ENCODE data around the gene ZNF827. TPM values are rescaled to one million over a fixed set of nuclear protein-coding genes. Genes with fewer than 3 reads are reported as not detected.

The ZNF827 gene
- total and polyA plus RNA-seq, 2 of the 8 experiments (the other 6 are each of a cell fraction or from before 2014, with no cell fraction given) = 25.3 to 26.2 TPM

- H2BK5ac ChIP-seq (ENCODE audit: low read depth, low read length) = no peak overlapping the region
- ChIA-PET CTCF (ENCODE audit: partially characterized antibody) (interaction anchor here (0.7 to 1.7 kb wide), 4 partner anchors 9 to 87 kb away, joined by 3 to 5 read pairs (median 3); no protein-coding TSS in a partner anchor), POLR2A (ENCODE audit: partially characterized antibody) (interaction anchor here (0.8 to 1.2 kb wide), 2 partner anchors 10 to 36 kb away, joined by 3 to 5 read pairs; no protein-coding TSS in a partner anchor)
- H3K4me3 ChIP-seq (ENCODE audit: extremely low read depth in 1 of 4, insufficient read depth in 2 of 4, low read depth in 3 of 4, low read length in 4 of 4) = no peak overlapping the region
- no peaks in the 10 kb centered on the region for H3K27me3 ChIP-seq (replicated peaks in 1 of 4; ENCODE audit: control insufficient read depth in 3 of 4, extremely low read depth in 1 of 4, insufficient read depth in 3 of 4, low read length in 3 of 4)
- H3K4me1 ChIP-seq (replicated peaks in 1 of 4; ENCODE audit: control insufficient read depth in 3 of 4, insufficient read depth in 4 of 4, low read length in 3 of 4) = no peaks in the 10 kb centered on the region
- FAIRE-seq (no peak), DNase-seq (ENCODE audit: low read depth in 1 of 2, low spot score in 2 of 2) (no peak)
- no peak overlapping the region for H2BK12ac ChIP-seq (ENCODE audit: low read depth, low read length)
- H3K23ac ChIP-seq (ENCODE audit: insufficient read length) = no peak overlapping the region
- H2AFZ ChIP-seq (ENCODE audit: low read length) = no peak overlapping the region
- 87% methylated on average over 3 of the region's 3 CpGs; no CpG with 5 or more reads in 1 of the 2 experiments for WGBS, 2 experiments (ENCODE audit: extremely low coverage in 1 of 2, insufficient coverage in 1 of 2, insufficient read length in 1 of 2, insufficient replicate concordance in 2 of 2, low coverage in 1 of 2, low lambda C conversion rate in 2 of 2, missing lambda C conversion rate in 1 of 2)
- H2BK120ac ChIP-seq (replicated peaks; ENCODE audit: low read depth, low read length) = no peak overlapping the region
- no peak overlapping the region for H2BK20ac ChIP-seq (ENCODE audit: low read length)
- H3K9ac ChIP-seq (replicated peaks in 1 of 4; ENCODE audit: extremely low read depth in 1 of 4, low read depth in 3 of 4, low read length in 3 of 4) = no peak overlapping the region
- H4K91ac ChIP-seq (replicated peaks; ENCODE audit: insufficient read length, low read length) = no peak overlapping the region
- H3K79me2 ChIP-seq (ENCODE audit: control insufficient read depth in 1 of 2, insufficient read depth in 2 of 2, low read length in 2 of 2) = 0 out of 4 replicates have a peak, but pooled peaks cover 0 to 3% of the 10 kb centered on the region in 2 experiments
- no peak overlapping the region for H4K8ac ChIP-seq (ENCODE audit: extremely low read depth, insufficient read depth, low read length)
- H3K14ac ChIP-seq (ENCODE audit: insufficient read length) = no peak overlapping the region
- no peak overlapping the region for H3K56ac ChIP-seq (replicated peaks; ENCODE audit: insufficient read length, low read depth, low read length)
- no peak overlapping the region for H4K5ac ChIP-seq (ENCODE audit: insufficient read length, low read depth, low read length)
- H3K18ac ChIP-seq (ENCODE audit: extremely low read depth, low read length) = no peak overlapping the region
- H3K23me2 ChIP-seq (ENCODE audit: low read depth, low read length) = no peaks in the 10 kb centered on the region
- no peaks in the 10 kb centered on the region for H3K9me3 ChIP-seq (ENCODE audit: insufficient read depth in 2 of 2, low read depth in 1 of 2, low read length in 1 of 2)
- no peak overlapping the region for H2AK5ac ChIP-seq (ENCODE audit: low read depth, low read length)
- H3K79me1 ChIP-seq (ENCODE audit: low read depth, low read length) = no peaks in the 10 kb centered on the region; the same call in 1 of the 2 replicates
- H3K4ac ChIP-seq (replicated peaks; ENCODE audit: insufficient read length, low read depth, low read length) = no peak overlapping the region
- no peak overlapping the region for H3K27ac ChIP-seq (ENCODE audit: low read depth, low read length)
- no peak overlapping the region for H2BK15ac ChIP-seq (ENCODE audit: low read length)
- no peaks in the 10 kb centered on the region for H4K20me1 ChIP-seq (replicated peaks in 1 of 2; ENCODE audit: control insufficient read depth in 1 of 2, insufficient read depth in 2 of 2, low read length in 2 of 2)
- H3K4me2 ChIP-seq (ENCODE audit: insufficient read depth in 1 of 2, low read depth in 2 of 2, low read length in 2 of 2) = no peak overlapping the region
- peaks cover 0 to 12% (median 1%) of the 10 kb centered on the region in 4 experiments; a peak in 2 of 8 replicates for H3K36me3 ChIP-seq (ENCODE audit: control insufficient read depth in 2 of 4, insufficient read depth in 4 of 4, low read length in 3 of 4)
- TF ChIP-seq TAF1 (IDR thresholded peaks at IDR 0.05; ENCODE audit: low read depth, low read length) = no peak
- TF ChIP-seq KDM1A (IDR thresholded peaks at IDR 0.05; ENCODE audit: borderline replicate concordance, low read length) = no peak
- TF ChIP-seq TBP (IDR thresholded peaks at IDR 0.05; ENCODE audit: low read depth, low read length) = no peak
- no peak for TF ChIP-seq POLR2A (IDR thresholded peaks at IDR 0.05; ENCODE audit: control extremely low read depth in 1 of 2, low read depth in 2 of 2, low read length in 2 of 2)
- TF ChIP-seq ZNF274 (IDR thresholded peaks at IDR 0.05; ENCODE audit: borderline replicate concordance, extremely low read depth, low read length) = no peak
- TF ChIP-seq NANOG (IDR thresholded peaks at IDR 0.05; ENCODE audit: insufficient read depth, low read depth, low read length, poor library complexity, severe bottlenecking) = no peak
- TF ChIP-seq TCF12 (IDR thresholded peaks at IDR 0.05; ENCODE audit: low read depth, low read length) = no peak
- TF ChIP-seq GTF2F1 (IDR thresholded peaks at IDR 0.05; ENCODE audit: borderline replicate concordance, low read depth, low read length) = no peak
- TF ChIP-seq HDAC2 (IDR thresholded peaks at IDR 0.05; ENCODE audit: borderline replicate concordance in 1 of 2, low read depth in 2 of 2, low read length in 2 of 2) = no peak
- no peak for TF ChIP-seq POU5F1 (IDR thresholded peaks at IDR 0.05; ENCODE audit: low read depth, low read length)
- TF ChIP-seq KDM4A (IDR thresholded peaks at IDR 0.05; ENCODE audit: low read depth, low read length, severe bottlenecking) = no peak
- TF ChIP-seq SP2 (IDR thresholded peaks at IDR 0.05; ENCODE audit: low read length) = no peak
- no peak for TF ChIP-seq SRF (IDR thresholded peaks at IDR 0.05; ENCODE audit: low read depth, low read length)
- no peak for TF ChIP-seq CHD2 (IDR thresholded peaks at IDR 0.05; ENCODE audit: low read length)
Observed at GRCh38 chr4:145852256-145852839, 86.3 kb downstream of the ZNF827 start.

Measured in H1 (cell line).